HepG2 (cell line): ENCODE measurements around the gene PFKM. TPM values are rescaled to one million over a fixed set of nuclear protein-coding genes. Genes with fewer than 3 reads are reported as not detected.

ENCODE experiments used
- ATAC-seq: fragments of 200-7000 bp; cut with Tn5 transposase; 3 replicates; pipeline ENCODE4 v1.9.1; 2020; ENCODE audit warnings: mild to moderate bottlenecking, moderate library complexity
- BruUV-seq: library from RNA; stranded (reverse); fragments of 400-500 nt; replicated peaks from 2 replicates; lab custom pipeline; 2021; lab: Mats Ljungman, UMichigan
- CTCF ChIA-PET: fragments of 300-600 bp; formaldehyde crosslinking; extraction: SDS; loops from one replicate; lab custom pipeline; 2021; ENCODE audit warnings: low total read pairs, inconsistent platforms, low intra/inter-chr PET ratio; lab: Yijun Ruan, JAX
- POLR2A ChIA-PET: fragments of 350-600 bp; sonication (Branson Sonifier 250); formaldehyde crosslinking; loops from one replicate; lab custom pipeline; 2020; ENCODE audit warnings: antibody characterized with exemption, inconsistent platforms; lab: Yijun Ruan, JAX
- DNase-seq: peaks from one replicate; pipeline ENCODE4 v3.0.0-alpha.2; 2015; ENCODE audit warnings: low spot score
- FAIRE-seq: peaks from 3 replicates; lab custom pipeline; 2011; peaks lifted over from hg19 to GRCh38; lab: Jason Lieb, UNC
- H2AFZ ChIP-seq: one replicate; pipeline ENCODE4 v1.6.1; 2011; ENCODE audit warnings: low read length, inconsistent platforms
- H3K27ac ChIP-seq: fragments of 300-600 bp; 3 replicates; pipeline ENCODE4 v1.8.0; 2011; ENCODE audit warnings: mixed run types, mild to moderate bottlenecking, mixed read lengths, low read length, inconsistent platforms; ENCODE audit not compliant: insufficient read depth; ENCODE audit errors: extremely low read length
- H3K27me3 ChIP-seq, 2 experiments: fragments of 200-600 bp in 1 of 2; 2 replicates in 1 of 2; 3 replicates in 1 of 2; pipeline versions ENCODE4 v1.6.0 to v1.8.0; 2011; ENCODE audit warnings: low read length in 2 of 2, mild to moderate bottlenecking in 2 of 2, moderate library complexity in 2 of 2, inconsistent platforms in 1 of 2; ENCODE audit not compliant: insufficient read depth in 2 of 2, control insufficient read depth in 1 of 2
- H3K36me3 ChIP-seq, 2 experiments: fragments of 200-600 bp in 1 of 2; replicated peaks in 1 of 2; 2 replicates in 1 of 2; 3 replicates in 1 of 2; pipeline versions ENCODE4 v1.5.1 to v1.8.0; 2011; ENCODE audit warnings: low read length in 2 of 2, inconsistent platforms in 1 of 2; ENCODE audit not compliant: insufficient read depth in 2 of 2, control insufficient read depth in 1 of 2
- H3K4me1 ChIP-seq: 2 replicates; pipeline ENCODE4 v1.5.1; 2012; ENCODE audit warnings: low read length, inconsistent platforms; ENCODE audit not compliant: insufficient read depth
- H3K4me2 ChIP-seq: 2 replicates; pipeline ENCODE4 v1.6.0; 2011; ENCODE audit warnings: low read depth, low read length, inconsistent platforms
- H3K4me3 ChIP-seq, 3 experiments: fragments of 200-600 bp in 1 of 3; sonication (generic), shearing (Covaris generic) in 1 of 3; replicated peaks in 1 of 3; 2 replicates each; pipeline ENCODE4 v1.5.1; 2011 to 2016; ENCODE audit warnings: low read length in 3 of 3, inconsistent platforms in 2 of 3, low read depth in 2 of 3, mild to moderate bottlenecking in 2 of 3, control low read depth in 1 of 3, mixed read lengths in 1 of 3; ENCODE audit not compliant: insufficient read depth in 1 of 3
- H3K79me2 ChIP-seq: one replicate; pipeline ENCODE4 v1.6.1; 2011; ENCODE audit warnings: low read length, inconsistent platforms; ENCODE audit not compliant: insufficient read depth
- H3K9ac ChIP-seq: 2 replicates; pipeline ENCODE4 v1.6.0; 2011; ENCODE audit warnings: mild to moderate bottlenecking, low read depth, low read length, inconsistent platforms; ENCODE audit not compliant: insufficient read depth
- H3K9me3 ChIP-seq: 2 replicates; pipeline ENCODE4 v1.5.1; 2012; ENCODE audit warnings: mild to moderate bottlenecking, low read length
- H4K20me1 ChIP-seq: 2 replicates; pipeline ENCODE4 v1.6.0; 2011; ENCODE audit warnings: inconsistent platforms, mild to moderate bottlenecking, low read length, moderate library complexity; ENCODE audit not compliant: insufficient read depth
- CC2D1A ChIP-seq: sonication (generic); formaldehyde crosslinking; IDR thresholded peaks from 2 replicates; pipeline ENCODE4 v1.8.1; 2023; ENCODE audit warnings: mild to moderate bottlenecking, missing genetic modification reagents
- EHMT2 ChIP-seq: fragments of 200-600 bp; sonication (generic); IDR thresholded peaks from 2 replicates; pipeline ENCODE4 v1.7.0; 2017; ENCODE audit warnings: antibody characterized with exemption, low read depth, low read length, borderline replicate concordance
- HINFP ChIP-seq: sonication (generic); formaldehyde crosslinking; IDR thresholded peaks from 2 replicates; pipeline ENCODE4 v1.4.0; 2020; ENCODE audit warnings: low read depth, mild to moderate bottlenecking, missing genetic modification reagents
- MTA3 ChIP-seq: sonication (generic); formaldehyde crosslinking; IDR thresholded peaks from 2 replicates; pipeline ENCODE4 v1.4.0; 2020; ENCODE audit warnings: missing genetic modification reagents
- NR2F1 ChIP-seq, 2 experiments: fragments of 450-650 bp in 1 of 2; formaldehyde crosslinking in 1 of 2; IDR thresholded peaks; 2 replicates each; pipeline versions ENCODE4 v1.5.0 to v1.6.1; 2016 to 2020; ENCODE audit warnings: mild to moderate bottlenecking in 1 of 2, missing compliant biosample characterization in 1 of 2, missing genetic modification reagents in 1 of 2, moderate library complexity in 1 of 2
- NR2F2 ChIP-seq: IDR thresholded peaks from 2 replicates; pipeline ENCODE4 v1.6.1; 2012; ENCODE audit warnings: low read depth, inconsistent platforms, borderline replicate concordance
- PHB2 ChIP-seq: fragments of 450-650 bp; IDR thresholded peaks from 2 replicates; pipeline ENCODE4 v1.6.1; 2018; ENCODE audit not compliant: partially characterized antibody
- SP4 ChIP-seq: sonication (generic); formaldehyde crosslinking; IDR thresholded peaks from 2 replicates; pipeline ENCODE4 v1.8.1; 2023; ENCODE audit warnings: mild to moderate bottlenecking, missing genetic modification reagents
- TRAFD1 ChIP-seq: sonication (generic); formaldehyde crosslinking; IDR thresholded peaks from 2 replicates; pipeline ENCODE4 v1.5.1; 2020; ENCODE audit warnings: missing genetic modification reagents, mild to moderate bottlenecking, borderline replicate concordance
- TSC22D2 ChIP-seq: sonication (generic); formaldehyde crosslinking; IDR thresholded peaks from 2 replicates; pipeline ENCODE4 v1.5.1; 2020; ENCODE audit warnings: missing genetic modification reagents, mild to moderate bottlenecking, borderline replicate concordance
- ZNF160 ChIP-seq: sonication (generic); formaldehyde crosslinking; IDR thresholded peaks from 2 replicates; pipeline ENCODE4 v1.8.0; 2022; ENCODE audit warnings: mild to moderate bottlenecking, inconsistent platforms, missing genetic modification reagents
- ZNF530 ChIP-seq: sonication (generic); formaldehyde crosslinking; IDR thresholded peaks from 2 replicates; pipeline ENCODE4 v1.5.0; 2020; ENCODE audit warnings: low read depth, mild to moderate bottlenecking, missing genetic modification reagents
- ZNF552 ChIP-seq: sonication (generic); formaldehyde crosslinking; IDR thresholded peaks from 2 replicates; pipeline ENCODE4 v1.9.0; 2022; ENCODE audit warnings: missing genetic modification reagents, mild to moderate bottlenecking, borderline replicate concordance
- ZNF605 ChIP-seq: sonication (generic); formaldehyde crosslinking; IDR thresholded peaks from 2 replicates; pipeline ENCODE4 v1.8.0; 2022; ENCODE audit warnings: mild to moderate bottlenecking, missing genetic modification reagents
- ZSCAN25 ChIP-seq: sonication (generic); formaldehyde crosslinking; IDR thresholded peaks from 2 replicates; pipeline ENCODE4 v1.8.0; 2022; ENCODE audit warnings: mild to moderate bottlenecking, missing genetic modification reagents
- WGBS: methylation state at CpG from one replicate; pipeline ENCODE4 v1.1.6; 2017; ENCODE audit warnings: low lambda C conversion rate; 5-methylcytosine and 5-hydroxymethylcytosine counted together
- in situ Hi-C: cut with HindIII; loops from 2 replicates; pipeline ENCODE4 v1.10.0; 2017; ENCODE audit warnings: low pct_unique_long_range_greater_than_20kb; ENCODE audit not compliant: extremely low pct_ligation_motif_present
- intact Hi-C: fragments of 100-400 bp; cut with micrococcal nuclease; formaldehyde crosslinking; loops from one replicate; pipeline ENCODE4 v1.10.0; 2022; ENCODE audit not compliant: unreplicated experiment
- polyA plus RNA-seq, 8 experiments: library from polyadenylated mRNA; depleted of rRNA in 3 of 8; stranded (reverse) in 7 of 8; unstranded in 1 of 8; fragments of >200 nt; fragmentation: Illumina TruSeq in 4 of 8; extraction: Trizol in 4 of 8; gene quantifications; 2 replicates each; pipeline versions ENCODE4 v1.2.1 to v1.2.3, GENCODE V29; 2011 to 2016; ENCODE audit warnings: low read depth in 4 of 8, missing spikeins in 1 of 8, mixed read lengths in 1 of 8; ENCODE audit not compliant: insufficient read depth in 1 of 8
- total RNA-seq, 5 experiments: library from RNA; depleted of rRNA; stranded (reverse); fragments of >200 nt; fragmentation: Illumina TruSeq; extraction: Trizol; gene quantifications; 2 replicates each; pipeline ENCODE4 v1.2.3, GENCODE V29; 2016; ENCODE audit warnings: low read depth in 1 of 5
- TF ChIP-seq, protein P1 (sequence below): IDR thresholded peaks from 2 replicates; pipeline ENCODE4 v1.6.1; 2018; ENCODE audit warnings: missing genetic modification reagents, mild to moderate bottlenecking, missing compliant biosample characterization
- TF ChIP-seq, protein P2 (sequence below): sonication (generic); formaldehyde crosslinking; IDR thresholded peaks from 2 replicates; pipeline ENCODE4 v1.5.1; 2020; ENCODE audit warnings: missing genetic modification reagents, mild to moderate bottlenecking, borderline replicate concordance

PFKM gene
- total and polyA plus RNA-seq, 2 of the 13 experiments (the other 11 are each of a cell fraction or from before 2014, with no cell fraction given): 1.9 to 2.4 TPM

DNA sequence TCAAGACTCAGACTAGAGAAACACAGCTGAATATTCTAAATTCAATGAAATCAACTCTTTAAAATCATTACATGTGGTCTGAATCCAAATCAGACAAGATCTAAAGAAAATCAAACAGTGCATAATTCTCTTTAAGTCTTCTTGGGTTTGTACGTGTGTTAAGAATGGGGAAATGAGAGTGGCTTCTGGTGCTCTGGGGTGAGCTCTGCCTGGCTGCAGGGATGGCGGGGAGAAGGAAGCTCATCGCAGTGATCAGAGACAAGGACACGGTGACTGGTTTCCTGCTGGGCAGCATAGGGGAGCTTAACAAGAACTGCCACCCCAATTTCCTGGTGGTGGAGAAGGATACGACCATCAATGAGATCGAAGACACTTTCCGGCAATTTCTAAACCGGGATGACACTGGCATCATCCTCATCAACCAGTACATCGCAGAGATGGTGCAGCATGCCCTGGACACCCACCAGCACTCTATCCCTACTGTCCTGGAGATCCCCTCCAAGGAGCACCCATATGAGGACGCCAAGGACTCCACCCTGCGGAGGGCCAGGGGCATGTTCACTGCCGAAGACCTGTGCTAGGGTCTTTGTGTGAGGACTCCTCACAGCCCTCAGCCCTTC, 34.2 kb upstream of the PFKM start:
- 96% methylated on average over 11 of the region's 12 CpGs for WGBS
- CTCF ChIA-PET: interaction anchor here (1.2 kb wide), 1 partner anchor 105 kb away, joined by 5 read pairs; no protein-coding TSS in a partner anchor
- H3K27ac ChIP-seq: no peak overlapping the region
- FAIRE-seq: no peak
- no peaks in the 10 kb centered on the region for H3K9me3 ChIP-seq
- POLR2A ChIA-PET: no interaction called here
- intact Hi-C loops (loop anchor here (1.0 kb wide), 1 partner anchor 80 kb away; no protein-coding TSS in a partner anchor), in situ Hi-C loops (loop anchor here (10.0 kb wide), 1 partner anchor 80 kb away; no protein-coding TSS in a partner anchor)
- no peaks in the 10 kb centered on the region for H4K20me1 ChIP-seq
- peaks cover 9 to 46% of the 10 kb centered on the region in 2 experiments for H3K36me3 ChIP-seq
- no peak overlapping the region for H3K4me2 ChIP-seq
- H3K27me3 ChIP-seq: no peaks in the 10 kb centered on the region
- no peaks in the 10 kb centered on the region for H3K4me1 ChIP-seq
- no peak overlapping the region for H3K4me3 ChIP-seq
- H3K79me2 ChIP-seq: no peaks in the 10 kb centered on the region
- H2AFZ ChIP-seq: no peak overlapping the region
- TF ChIP-seq, protein P1, sequence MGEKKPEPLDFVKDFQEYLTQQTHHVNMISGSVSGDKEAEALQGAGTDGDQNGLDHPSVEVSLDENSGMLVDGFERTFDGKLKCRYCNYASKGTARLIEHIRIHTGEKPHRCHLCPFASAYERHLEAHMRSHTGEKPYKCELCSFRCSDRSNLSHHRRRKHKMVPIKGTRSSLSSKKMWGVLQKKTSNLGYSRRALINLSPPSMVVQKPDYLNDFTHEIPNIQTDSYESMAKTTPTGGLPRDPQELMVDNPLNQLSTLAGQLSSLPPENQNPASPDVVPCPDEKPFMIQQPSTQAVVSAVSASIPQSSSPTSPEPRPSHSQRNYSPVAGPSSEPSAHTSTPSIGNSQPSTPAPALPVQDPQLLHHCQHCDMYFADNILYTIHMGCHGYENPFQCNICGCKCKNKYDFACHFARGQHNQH (CRISPR knock-in tag): no peak
- TF ChIP-seq EHMT2: no peak
- no peak for TF ChIP-seq MTA3 (CRISPR knock-in tag)
- TF ChIP-seq NR2F1 (CRISPR knock-in tag; IDR thresholded peaks at IDR 0.05): no peak
- no peak for TF ChIP-seq HINFP (CRISPR knock-in tag)
- TF ChIP-seq TRAFD1: no peak
- no peak for TF ChIP-seq ZNF552 (CRISPR knock-in tag)
- TF ChIP-seq ZSCAN25 (CRISPR knock-in tag): no peak
- TF ChIP-seq ZNF530: no peak
- TF ChIP-seq ZNF605 (CRISPR knock-in tag): no peak
- TF ChIP-seq ZNF160 (CRISPR knock-in tag): no peak
- TF ChIP-seq NR2F2: no peak
- no peak for TF ChIP-seq CC2D1A
- no peak for TF ChIP-seq TSC22D2 (CRISPR knock-in tag)
- no peak for TF ChIP-seq SP4 (CRISPR knock-in tag)
- no peak for TF ChIP-seq PHB2
- TF ChIP-seq, protein P2, sequence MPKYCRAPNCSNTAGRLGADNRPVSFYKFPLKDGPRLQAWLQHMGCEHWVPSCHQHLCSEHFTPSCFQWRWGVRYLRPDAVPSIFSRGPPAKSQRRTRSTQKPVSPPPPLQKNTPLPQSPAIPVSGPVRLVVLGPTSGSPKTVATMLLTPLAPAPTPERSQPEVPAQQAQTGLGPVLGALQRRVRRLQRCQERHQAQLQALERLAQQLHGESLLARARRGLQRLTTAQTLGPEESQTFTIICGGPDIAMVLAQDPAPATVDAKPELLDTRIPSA (CRISPR knock-in tag): no peak
- H3K9ac ChIP-seq: no peak overlapping the region
- BruUV-seq: no TSS peak
- DNase-seq: no peak
- ATAC-seq: no peak
